Progenitor cell of endocrine pancreas (in vitro differentiated cells): ENCODE results near the gene COL4A1. TPM values are rescaled to one million over a fixed set of nuclear protein-coding genes. Genes with fewer than 3 reads are reported as not detected.
A peak's percentile ranks its signal among the peaks of the same experiment; 100 is the strongest.

Experiments used
- DNase-seq: peaks from one replicate; pipeline ENCODE4 v3.0.0; 2021; ENCODE audit warnings: low spot score; ENCODE audit not compliant: unreplicated experiment
- H3K27ac Mint-ChIP-seq: 2 replicates; pipeline ENCODE4 v1.8.0; 2021; ENCODE audit warnings: mild to moderate bottlenecking, moderate library complexity, mixed read lengths
- H3K27me3 Mint-ChIP-seq: 2 replicates; pipeline ENCODE4 v1.8.0; 2021; ENCODE audit warnings: mixed read lengths
- H3K36me3 Mint-ChIP-seq: 2 replicates; pipeline ENCODE4 v1.8.0; 2022; ENCODE audit warnings: mixed read lengths; ENCODE audit not compliant: insufficient read depth
- H3K4me1 Mint-ChIP-seq: 2 replicates; pipeline ENCODE4 v1.8.0; 2021; ENCODE audit warnings: low read depth, mixed read lengths
- H3K4me3 Mint-ChIP-seq: 2 replicates; pipeline ENCODE4 v1.8.0; 2021; ENCODE audit warnings: low read depth, mild to moderate bottlenecking, moderate library complexity, mixed read lengths
- H3K9me3 Mint-ChIP-seq: 2 replicates; pipeline ENCODE4 v1.8.0; 2021; ENCODE audit warnings: low read depth, mixed read lengths
- CTCF ChIP-seq: fragments of 200-600 bp; sonication (generic); IDR thresholded peaks from one replicate; pipeline ENCODE4 v1.5.0; 2021; ENCODE audit warnings: antibody characterized with exemption, mild to moderate bottlenecking; ENCODE audit not compliant: unreplicated experiment
- total RNA-seq: library from RNA; stranded (reverse); gene quantifications from 2 replicates; pipeline ENCODE4 v1.2.1, GENCODE V29; 2021

The COL4A1 gene
- total RNA-seq, 1 donor from 2014 or later = 81.3 TPM

- no peaks in the 10 kb centered on the region for H3K27me3 Mint-ChIP-seq
- DNase-seq = no peak
- peaks cover 3% of the 10 kb centered on the region for H3K9me3 Mint-ChIP-seq
- peaks cover 4% of the 10 kb centered on the region for H3K36me3 Mint-ChIP-seq
- H3K4me1 Mint-ChIP-seq = no peaks in the 10 kb centered on the region
- TF ChIP-seq CTCF = no peak
- H3K4me3 Mint-ChIP-seq = no peak overlapping the region
- no peak overlapping the region for H3K27ac Mint-ChIP-seq
These were observed 15.7 kb downstream of the COL4A1 start for GRCh38 chr13:110291286-110291685.

- DNase-seq = no peak
- H3K27ac Mint-ChIP-seq = no peak overlapping the region
These were observed 16.1 kb downstream of the COL4A1 start for GRCh38 chr13:110290826-110291225.

GRCh38 chr13:110290153-110290552 lies 16.8 kb downstream of the COL4A1 start:
- Mint-ChIP-seq H3K27ac (peak overlapping the region; percentile 6), H3K36me3 (peaks cover 4% of the 10 kb centered on the region), H3K27me3 (no peaks in the 10 kb centered on the region), H3K4me3 (no peak overlapping the region), H3K4me1 (no peaks in the 10 kb centered on the region), H3K9me3 (peaks cover 3% of the 10 kb centered on the region)
- DNase-seq = no peak
- TF ChIP-seq CTCF = no peak

More at GRCh38 chr13:110290826-110291225, 16.1 kb downstream of the COL4A1 start:
- H3K9me3 Mint-ChIP-seq = peaks cover 3% of the 10 kb centered on the region
- peaks cover 4% of the 10 kb centered on the region for H3K36me3 Mint-ChIP-seq
- TF ChIP-seq CTCF = no peak
- H3K4me3 Mint-ChIP-seq = no peak overlapping the region
- no peaks in the 10 kb centered on the region for H3K27me3 Mint-ChIP-seq
- no peaks in the 10 kb centered on the region for H3K4me1 Mint-ChIP-seq

GRCh38 chr13:110289661-110290060 lies 17.3 kb downstream of the COL4A1 start:
- Mint-ChIP-seq H3K4me3 (no peak overlapping the region), H3K27me3 (no peaks in the 10 kb centered on the region), H3K36me3 (peaks cover 4% of the 10 kb centered on the region), H3K9me3 (peaks cover 3% of the 10 kb centered on the region), H3K4me1 (no peaks in the 10 kb centered on the region), H3K27ac (peak overlapping the region; percentile 6)
- TF ChIP-seq CTCF = no peak
- no peak for DNase-seq

- peaks cover 3% of the 10 kb centered on the region for H3K9me3 Mint-ChIP-seq
- no peak overlapping the region for H3K4me3 Mint-ChIP-seq
- TF ChIP-seq CTCF = no peak
- H3K27ac Mint-ChIP-seq = no peak overlapping the region
- peaks cover 4% of the 10 kb centered on the region for H3K36me3 Mint-ChIP-seq
- no peak for DNase-seq
- H3K4me1 Mint-ChIP-seq = no peaks in the 10 kb centered on the region
- H3K27me3 Mint-ChIP-seq = no peaks in the 10 kb centered on the region
These were observed 17.8 kb downstream of the COL4A1 start for GRCh38 chr13:110289174-110289573.
